IPS-20b (cell line): ENCODE measurements around the gene NUP62.
"Not testable (repeated sequence)": the region's sequence is repeated elsewhere in the genome, so short reads cannot be mapped to it uniquely, and the experiment has no call there.

Experiments
- H3K27ac ChIP-seq: one replicate; pipeline ENCODE4 v1.5.1; 2013; ENCODE audit warnings: low read length
- H3K27me3 ChIP-seq: 2 replicates; pipeline ENCODE4 v1.6.1; 2013; ENCODE audit warnings: mild to moderate bottlenecking, low read length, inconsistent platforms; ENCODE audit not compliant: insufficient read depth
- H3K36me3 ChIP-seq: 2 replicates; pipeline ENCODE4 v1.6.1; 2013; ENCODE audit warnings: low read depth, mild to moderate bottlenecking, inconsistent platforms, low read length, moderate library complexity; ENCODE audit not compliant: insufficient read depth
- H3K4me1 ChIP-seq: 2 replicates; pipeline ENCODE4 v1.6.1; 2013; ENCODE audit warnings: mild to moderate bottlenecking, control low read depth, inconsistent platforms, low read length, moderate library complexity; ENCODE audit not compliant: insufficient read depth
- H3K4me3 ChIP-seq: 2 replicates; pipeline ENCODE4 v1.5.1; 2013; ENCODE audit warnings: mild to moderate bottlenecking, low read length, inconsistent platforms
- H3K9ac ChIP-seq: 2 replicates; pipeline ENCODE4 v1.6.1; 2013; ENCODE audit warnings: low read depth, mild to moderate bottlenecking, inconsistent platforms, low read length, moderate library complexity
- H3K9me3 ChIP-seq: 2 replicates; pipeline ENCODE4 v1.6.1; 2013; ENCODE audit warnings: mild to moderate bottlenecking, low read depth, low read length, inconsistent platforms; ENCODE audit not compliant: insufficient read depth

The NUP62 gene

DNA sequence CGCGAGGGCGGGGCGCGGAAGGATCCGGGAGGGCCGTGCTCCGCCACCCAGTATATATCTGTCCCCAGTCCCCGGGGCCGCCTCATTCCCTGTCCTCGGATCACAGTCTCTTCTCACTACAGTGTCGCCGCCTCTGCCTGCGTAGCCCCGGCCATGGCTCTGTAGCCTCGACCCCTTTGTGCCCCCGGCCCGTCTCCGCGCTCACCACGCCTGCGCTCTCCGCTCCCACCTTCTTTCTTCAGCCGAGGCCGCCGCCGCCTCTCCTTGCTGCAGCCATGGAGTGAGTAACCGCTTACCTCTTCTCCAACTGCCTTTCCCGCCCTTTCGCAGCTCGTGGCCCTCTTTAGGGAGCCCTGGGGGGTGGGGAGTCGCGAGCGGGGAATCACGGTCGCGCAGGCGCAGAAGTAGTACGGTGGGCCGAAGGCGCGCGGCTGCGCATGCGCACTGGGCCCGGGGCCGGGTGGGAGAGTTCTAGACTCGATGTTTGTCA lies at the start of gene NUP62, which contains the start of gene ATF5:
Gene NUP62, minus strand, starts transcription at position 384 of the 490 bp plus-strand sequence. CDS start 19,697 bp downstream, outside the sequence.
Gene ATF5, plus strand, starts transcription at position 85 of the 490 bp plus-strand sequence. CDS start 1,646 bp downstream, outside the sequence.
- Histone ChIP-seq H3K27ac (peak within 1 kb of the TSS; percentile 86), H3K36me3 (peaks cover 36% of the 10 kb centered on the region), H3K9me3 (no peaks in the 10 kb centered on the region), H3K4me1 (peaks cover 6% of the 10 kb centered on the region; the same call in 1 of the 2 replicates), H3K4me3 (peak within 1 kb of the TSS; percentile 96), H3K27me3 (no peaks in the 10 kb centered on the region), H3K9ac (peak within 1 kb of the TSS; percentile 99)

DNA sequence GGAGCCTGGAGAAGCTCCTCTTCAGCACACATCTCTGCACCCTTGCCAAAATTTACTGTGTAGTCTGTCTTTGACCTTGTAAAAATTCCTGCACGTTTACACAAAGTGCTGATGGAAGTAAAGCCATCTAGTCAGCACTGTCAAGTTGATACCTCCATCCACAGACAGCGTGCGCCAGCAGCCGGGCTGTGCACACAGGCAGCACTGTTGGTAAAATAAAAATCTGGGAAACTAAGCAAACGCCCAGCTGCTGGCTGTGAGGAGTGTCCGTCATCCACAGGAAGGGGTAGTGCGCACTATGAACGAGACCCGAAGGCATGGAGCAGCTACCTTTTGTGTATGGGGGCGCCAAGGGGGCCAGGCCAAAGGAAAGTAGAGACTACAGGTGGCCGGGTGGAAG lies 49.0 kb upstream of the NUP62 start:
- Histone ChIP-seq H3K9ac (no peak overlapping the region), H3K4me1 (no peaks in the 10 kb centered on the region), H3K27me3 (no peaks in the 10 kb centered on the region), H3K4me3 (no peak overlapping the region), H3K9me3 (no peaks in the 10 kb centered on the region), H3K27ac (no peak overlapping the region), H3K36me3 (no peaks in the 10 kb centered on the region)

DNA sequence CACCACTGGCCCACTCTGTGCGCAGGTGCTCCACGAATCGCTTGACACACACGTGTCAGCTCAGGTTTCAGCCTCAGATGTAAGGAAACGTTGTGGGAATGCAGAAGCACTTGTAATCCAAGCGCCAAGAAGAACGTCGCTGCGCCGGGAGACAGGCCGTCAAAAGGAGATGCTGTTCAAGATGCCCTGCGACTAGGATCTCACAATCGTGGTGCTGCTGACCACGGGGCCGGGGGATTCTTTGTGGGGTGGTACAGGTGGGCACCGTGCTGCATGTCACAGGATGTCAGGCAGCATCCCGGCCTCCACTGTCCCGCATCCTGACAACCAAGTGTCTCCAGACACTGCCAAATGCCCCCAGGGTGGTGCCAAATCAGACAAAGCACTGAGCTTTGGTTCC lies 48.6 kb upstream of the NUP62 start:
- no peak overlapping the region for H3K27ac ChIP-seq
- H3K4me3 ChIP-seq = no peak overlapping the region
- no peaks in the 10 kb centered on the region for H3K27me3 ChIP-seq
- no peaks in the 10 kb centered on the region for H3K9me3 ChIP-seq
- H3K36me3 ChIP-seq = no peaks in the 10 kb centered on the region
- H3K9ac ChIP-seq = no peak overlapping the region
- no peaks in the 10 kb centered on the region for H3K4me1 ChIP-seq

DNA sequence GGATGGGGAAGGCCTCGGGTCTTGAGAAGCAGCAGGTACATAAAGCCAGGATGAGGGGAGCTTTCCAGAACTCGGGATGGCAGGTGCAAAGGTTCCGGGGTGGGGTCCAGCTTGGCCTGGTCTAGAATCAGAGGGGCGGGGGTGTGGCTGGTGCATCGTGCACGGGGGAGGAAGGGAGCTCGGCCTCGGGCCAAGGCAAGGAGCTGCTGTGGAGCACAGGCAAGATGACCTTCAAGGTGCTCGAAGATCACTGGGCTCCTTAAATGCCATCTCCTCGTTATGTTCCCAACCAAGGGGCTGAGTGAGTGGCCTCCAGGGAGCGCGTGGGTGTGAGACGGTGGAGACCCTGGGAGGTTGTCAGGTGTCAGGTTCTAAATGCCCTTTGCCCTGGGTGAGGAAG lies 47.8 kb upstream of the NUP62 start:
- Histone ChIP-seq H3K4me3 (no peak overlapping the region), H3K4me1 (no peaks in the 10 kb centered on the region), H3K27ac (no peak overlapping the region), H3K27me3 (no peaks in the 10 kb centered on the region; the same call in 1 of the 2 replicates), H3K9me3 (no peaks in the 10 kb centered on the region), H3K9ac (no peak overlapping the region), H3K36me3 (no peaks in the 10 kb centered on the region)

- no peak overlapping the region for H3K9ac ChIP-seq
- H3K27ac ChIP-seq = no peak overlapping the region
- no peaks in the 10 kb centered on the region for H3K36me3 ChIP-seq
- no peaks in the 10 kb centered on the region for H3K9me3 ChIP-seq
- H3K27me3 ChIP-seq = no peaks in the 10 kb centered on the region; the same call in 1 of the 2 replicates
- no peak overlapping the region for H3K4me3 ChIP-seq
- H3K4me1 ChIP-seq = no peaks in the 10 kb centered on the region
These were observed 47.2 kb upstream of the NUP62 start for GRCh38 chr19:49976496-49976895.

DNA sequence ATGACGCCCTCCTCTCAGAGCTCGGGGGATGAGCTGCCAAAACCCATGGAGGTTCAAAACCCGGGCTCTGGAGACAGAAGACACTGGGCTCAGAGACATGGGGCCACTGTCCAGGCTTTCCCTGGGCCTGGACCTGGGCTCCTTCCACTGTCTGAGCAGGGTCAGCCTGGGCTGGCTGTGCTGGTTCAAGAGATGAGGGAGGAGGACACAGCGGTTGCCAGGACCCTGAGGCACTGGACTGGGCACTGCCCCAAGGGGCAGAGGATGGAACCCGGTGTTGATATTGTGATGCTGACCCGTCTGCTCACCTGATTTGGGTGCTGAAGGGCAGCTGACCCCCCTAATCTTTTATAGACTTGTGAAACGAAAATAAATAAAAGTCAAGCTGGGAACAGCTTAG lies 45.7 kb upstream of the NUP62 start:
- Histone ChIP-seq H3K4me1 (no peaks in the 10 kb centered on the region), H3K9me3 (no peaks in the 10 kb centered on the region), H3K4me3 (no peak overlapping the region), H3K9ac (no peak overlapping the region), H3K27ac (no peak overlapping the region), H3K36me3 (no peaks in the 10 kb centered on the region), H3K27me3 (no peaks in the 10 kb centered on the region; the same call in 1 of the 2 replicates)

DNA sequence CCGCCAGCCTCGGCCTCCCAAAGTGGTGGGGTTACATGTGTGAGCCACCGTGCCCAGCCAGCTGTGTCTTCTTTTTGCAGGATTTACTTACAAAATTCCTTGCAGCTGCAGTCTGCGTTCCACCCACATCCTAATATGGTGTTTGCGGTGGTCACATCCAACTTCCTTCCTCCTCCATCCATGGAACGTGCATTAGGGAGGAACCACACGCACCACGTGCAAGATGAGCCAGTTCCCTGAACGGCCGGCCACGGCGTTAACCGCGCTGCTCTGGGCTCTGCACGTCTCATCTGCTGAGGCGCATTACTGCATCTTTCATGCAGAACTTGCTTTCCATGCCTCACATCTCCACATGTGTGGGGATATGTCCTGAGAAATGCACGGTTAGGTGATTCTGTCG lies 44.7 kb upstream of the NUP62 start:
- Histone ChIP-seq H3K9me3 (no peaks in the 10 kb centered on the region), H3K36me3 (no peaks in the 10 kb centered on the region), H3K4me1 (no peaks in the 10 kb centered on the region), H3K27ac (no peak overlapping the region), H3K9ac (no peak overlapping the region), H3K4me3 (no peak overlapping the region), H3K27me3 (no peaks in the 10 kb centered on the region; the same call in 1 of the 2 replicates)

GRCh38 chr19:49972841-49973240 lies 43.5 kb upstream of the NUP62 start:
- no peaks in the 10 kb centered on the region for H3K36me3 ChIP-seq
- no peaks in the 10 kb centered on the region for H3K9me3 ChIP-seq
- no peaks in the 10 kb centered on the region for H3K4me1 ChIP-seq
- H3K27me3 ChIP-seq = no peaks in the 10 kb centered on the region; the same call in 1 of the 2 replicates
- no peak overlapping the region for H3K27ac ChIP-seq
- H3K4me3 ChIP-seq = no peak overlapping the region
- H3K9ac ChIP-seq = no peak overlapping the region

GRCh38 chr19:49971991-49972411 lies 42.7 kb upstream of the NUP62 start:
- Histone ChIP-seq H3K4me3 (no peak overlapping the region), H3K27ac (no peak overlapping the region), H3K36me3 (no peaks in the 10 kb centered on the region), H3K9ac (no peak overlapping the region), H3K27me3 (no peaks in the 10 kb centered on the region; the same call in 1 of the 2 replicates), H3K9me3 (no peaks in the 10 kb centered on the region), H3K4me1 (no peaks in the 10 kb centered on the region)

DNA sequence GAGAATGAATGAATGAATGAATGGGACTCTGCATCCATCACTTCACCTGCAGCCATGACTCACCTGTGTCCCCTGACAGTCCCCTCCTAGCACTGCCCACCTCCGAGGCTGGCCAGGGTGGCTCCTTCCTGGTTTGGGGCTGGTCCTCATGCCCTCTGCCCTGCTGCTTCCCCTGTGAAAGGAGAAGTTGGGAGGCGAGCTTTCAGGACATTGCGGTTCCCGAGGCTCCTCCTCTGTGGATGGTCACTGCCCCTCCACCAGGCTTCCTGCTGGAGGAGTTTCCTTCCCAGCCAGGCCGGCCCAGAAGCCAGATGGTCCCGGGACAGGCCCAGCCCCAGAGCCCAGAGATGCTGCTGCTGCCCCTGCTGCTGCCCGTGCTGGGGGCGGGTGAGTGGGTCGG lies 40.1 kb upstream of the NUP62 start:
- H3K27me3 ChIP-seq, H3K4me3 ChIP-seq, H3K36me3 ChIP-seq, H3K27ac ChIP-seq, H3K9me3 ChIP-seq, H3K4me1 ChIP-seq, H3K9ac ChIP-seq: not testable (repeated sequence)

DNA sequence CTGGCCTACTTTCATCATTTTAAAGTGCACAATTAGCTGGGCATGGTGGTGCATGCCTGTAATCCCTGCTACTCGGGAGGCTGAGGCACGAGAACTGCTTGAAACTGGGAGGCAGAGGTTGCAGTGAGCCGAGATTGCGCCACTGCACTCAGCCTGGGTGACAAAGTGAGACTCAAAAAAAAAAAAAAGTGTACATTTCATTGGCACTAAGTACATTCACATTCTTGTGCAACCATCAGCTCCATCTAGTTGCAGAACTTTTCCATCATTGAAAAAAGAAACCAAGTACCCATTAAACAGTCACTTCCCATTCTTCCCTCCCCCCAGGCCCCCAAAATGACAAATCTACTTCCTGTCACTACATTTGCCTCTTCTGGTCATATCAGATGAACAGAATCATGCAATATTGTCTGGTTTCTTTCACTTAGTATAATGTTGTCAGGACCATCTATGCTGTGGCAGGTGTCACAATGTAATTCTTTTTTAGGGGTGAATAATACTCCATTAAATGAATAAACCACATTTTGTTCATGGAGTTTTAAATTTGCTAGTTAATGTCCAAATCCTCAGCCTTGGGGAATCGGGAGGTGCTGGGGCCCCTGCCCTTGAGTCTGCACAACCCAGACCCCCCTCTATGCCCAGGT lies 39.1 kb upstream of the NUP62 start:
- H3K4me3 ChIP-seq = no peak overlapping the region
- no peaks in the 10 kb centered on the region for H3K9me3 ChIP-seq
- H3K36me3 ChIP-seq = no peaks in the 10 kb centered on the region
- H3K4me1 ChIP-seq = no peaks in the 10 kb centered on the region
- no peaks in the 10 kb centered on the region; the same call in 1 of the 2 replicates for H3K27me3 ChIP-seq
- H3K27ac ChIP-seq = no peak overlapping the region
- H3K9ac ChIP-seq = no peak overlapping the region

- not testable (repeated sequence) for H3K9ac ChIP-seq, H3K9me3 ChIP-seq, H3K27me3 ChIP-seq, H3K27ac ChIP-seq, H3K4me1 ChIP-seq, H3K4me3 ChIP-seq, H3K36me3 ChIP-seq
These were observed 31.7 kb upstream of the NUP62 start, which contains the start of gene SIGLEC11 for GRCh38 chr19:49960980-49961379. Gene SIGLEC11 (minus strand): TSS chr19:49961172. CDS start chr19:49961081, 91 bp downstream.
